Kidney (tissue), 14 donors: Measurements from ENCODE around the gene NTHL1. TPM values are rescaled to one million over a fixed set of nuclear protein-coding genes. Genes with fewer than 3 reads are reported as not detected.

ENCODE experiments used
- DNase-seq, 5 donors: peaks; one replicate each; pipeline ENCODE4 v3.0.0-alpha.2; 2013 to 2020
- FAIRE-seq: peaks from 2 replicates; lab custom pipeline; 2012; peaks lifted over from hg19 to GRCh38; lab: Jason Lieb, UNC
- H3K27ac ChIP-seq, 2 donors: one replicate each; pipeline ENCODE4 v1.7.0; 2013; ENCODE audit warnings: low read depth in 2 of 2, low read length in 2 of 2, inconsistent platforms in 1 of 2
- H3K27me3 ChIP-seq: one replicate; pipeline ENCODE4 v1.7.1; 2013; ENCODE audit warnings: low read length, inconsistent platforms; ENCODE audit not compliant: control insufficient read depth, insufficient read depth
- H3K36me3 ChIP-seq, 3 donors: one replicate each; pipeline versions ENCODE4 v1.7.0 to v1.7.1; 2013; ENCODE audit warnings: low read length in 3 of 3, control low read depth in 1 of 3, inconsistent platforms in 1 of 3; ENCODE audit not compliant: insufficient read depth in 3 of 3, control insufficient read depth in 2 of 3
- H3K4me1 ChIP-seq, 3 donors: one replicate each; pipeline versions ENCODE4 v1.7.0 to v1.7.1; 2013; ENCODE audit warnings: low read length in 3 of 3, inconsistent platforms in 1 of 3, low read depth in 1 of 3; ENCODE audit not compliant: control insufficient read depth in 2 of 3, insufficient read depth in 2 of 3
- H3K4me3 ChIP-seq, 3 donors: one replicate each; pipeline versions ENCODE4 v1.7.0 to v1.8.1; 2013; ENCODE audit warnings: low read length in 3 of 3, control low read depth in 1 of 3, inconsistent platforms in 1 of 3
- H3K9ac ChIP-seq, 3 donors: one replicate each; pipeline versions ENCODE4 v1.7.0 to v1.7.1; 2013; ENCODE audit warnings: low read length in 3 of 3, control low read depth in 1 of 3, inconsistent platforms in 1 of 3
- H3K9me3 ChIP-seq, 3 donors: one replicate each; pipeline versions ENCODE4 v1.7.0 to v1.7.1; 2013; ENCODE audit warnings: low read length in 3 of 3, control low read depth in 1 of 3, inconsistent platforms in 1 of 3; ENCODE audit not compliant: control insufficient read depth in 2 of 3, insufficient read depth in 1 of 3
- intact Hi-C: fragments of 100-400 bp; cut with DNase I; formaldehyde crosslinking; loops from one replicate; pipeline ENCODE4 v1.11.1; 2022
- polyA plus RNA-seq: library from polyadenylated mRNA; stranded (reverse); fragments of 350-450 nt; fragmentation: Illumina TruSeq; extraction: RNeasy Lipid Tissue Mini Kit (QIAGEN cat#74804); gene quantifications from one replicate; pipeline ENCODE4 v1.2.3, GENCODE V29; 2014; ENCODE audit warnings: low read depth, low replicate concordance; ENCODE audit not compliant: insufficient read depth
- total RNA-seq: library from RNA; stranded (reverse); fragmentation: NEBNext Ultra II Directional; extraction: Animal tissue kit (Norgen Biotek cat#: 25700); gene quantifications from one replicate; pipeline ENCODE4 v1.2.1, GENCODE V29; 2021
- TF ChIP-seq, protein P1 (sequence below): IDR thresholded peaks from 3 replicates; pipeline ENCODE4 v1.5.1; 2012; ENCODE audit warnings: mild to moderate bottlenecking, moderate library complexity, borderline replicate concordance; ENCODE audit not compliant: insufficient read depth; ENCODE audit errors: extremely low read depth
- donor health status: control.
- donor health status: control.
- donor health status: control.
- donor health status: control.
- donor health status: control.
- donor health status: DM: yes; HTN: yes; CAD: no.
- donor health status: Normal renal cell carcinoma (clear cell type).

NTHL1 gene
- total and polyA plus RNA-seq, 2 donors from 2014 or later: 15.3 to 36.0 TPM

DNA sequence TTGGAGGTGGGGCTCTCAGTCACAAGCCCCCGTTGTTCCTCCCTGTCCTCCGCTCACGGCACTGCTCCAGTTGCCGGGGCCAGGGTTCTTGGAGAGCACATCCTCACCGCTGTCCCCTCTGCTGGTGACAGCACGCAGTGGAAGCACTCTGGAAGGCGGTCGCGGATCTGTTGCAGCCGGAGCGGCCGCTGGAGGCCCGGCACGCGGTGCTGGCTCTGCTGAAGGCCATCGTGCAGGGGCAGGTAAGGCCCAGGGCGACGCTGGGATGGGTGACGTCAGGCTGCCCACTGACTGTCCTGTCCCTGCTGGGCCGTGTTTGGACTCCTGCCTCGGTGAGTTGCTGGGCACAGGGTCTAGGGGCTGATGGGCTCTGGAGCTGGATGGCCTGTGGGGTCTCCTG is 5.6 kb upstream of the NTHL1 start:
- TF ChIP-seq, protein P1, sequence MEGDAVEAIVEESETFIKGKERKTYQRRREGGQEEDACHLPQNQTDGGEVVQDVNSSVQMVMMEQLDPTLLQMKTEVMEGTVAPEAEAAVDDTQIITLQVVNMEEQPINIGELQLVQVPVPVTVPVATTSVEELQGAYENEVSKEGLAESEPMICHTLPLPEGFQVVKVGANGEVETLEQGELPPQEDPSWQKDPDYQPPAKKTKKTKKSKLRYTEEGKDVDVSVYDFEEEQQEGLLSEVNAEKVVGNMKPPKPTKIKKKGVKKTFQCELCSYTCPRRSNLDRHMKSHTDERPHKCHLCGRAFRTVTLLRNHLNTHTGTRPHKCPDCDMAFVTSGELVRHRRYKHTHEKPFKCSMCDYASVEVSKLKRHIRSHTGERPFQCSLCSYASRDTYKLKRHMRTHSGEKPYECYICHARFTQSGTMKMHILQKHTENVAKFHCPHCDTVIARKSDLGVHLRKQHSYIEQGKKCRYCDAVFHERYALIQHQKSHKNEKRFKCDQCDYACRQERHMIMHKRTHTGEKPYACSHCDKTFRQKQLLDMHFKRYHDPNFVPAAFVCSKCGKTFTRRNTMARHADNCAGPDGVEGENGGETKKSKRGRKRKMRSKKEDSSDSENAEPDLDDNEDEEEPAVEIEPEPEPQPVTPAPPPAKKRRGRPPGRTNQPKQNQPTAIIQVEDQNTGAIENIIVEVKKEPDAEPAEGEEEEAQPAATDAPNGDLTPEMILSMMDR: no peak
- Histone ChIP-seq H3K4me3 (no peak overlapping the region), H3K27ac (no peak overlapping the region), H3K4me1 (peaks cover 0 to 6% (median 0%) of the 10 kb centered on the region in 3 donors), H3K9ac (no peak overlapping the region), H3K27me3 (no peaks in the 10 kb centered on the region), H3K9me3 (no peaks in the 10 kb centered on the region), H3K36me3 (peaks cover 0 to 30% (median 23%) of the 10 kb centered on the region in 3 donors)
- FAIRE-seq (no peak), DNase-seq (no peak)
- intact Hi-C loops: no loop called here

- FAIRE-seq: no peak
- peaks cover 0 to 27% (median 4%) of the 10 kb centered on the region in 3 donors for H3K4me1 ChIP-seq
- peak overlapping the region in 1 of 2 donors; percentile 23 for H3K27ac ChIP-seq
- peak overlapping the region; percentile 80 to 94 (median 87) for H3K4me3 ChIP-seq
- peak overlapping the region; percentile 67 to 92 (median 67) for H3K9ac ChIP-seq
- no peaks in the 10 kb centered on the region for H3K27me3 ChIP-seq
- intact Hi-C loops: no loop called here
- TF ChIP-seq, protein P1: no peak
- no peaks in the 10 kb centered on the region for H3K9me3 ChIP-seq
- DNase-seq: no peak
- H3K36me3 ChIP-seq: peaks cover 0 to 15% (median 4%) of the 10 kb centered on the region in 3 donors
These were observed 496 bp upstream of the NTHL1 start for GRCh38 chr16:2048116-2048543.

GRCh38 chr16:2046893-2047329 is 723 bp downstream of the NTHL1 start:
- FAIRE-seq (no peak), DNase-seq (peak in 1 of 5 donors; percentile 72)
- H3K27me3 ChIP-seq: no peaks in the 10 kb centered on the region
- H3K4me3 ChIP-seq: peak overlapping the region; percentile 24 to 94 (median 44)
- TF ChIP-seq, protein P1: no peak
- peaks cover 0 to 29% (median 4%) of the 10 kb centered on the region in 3 donors for H3K4me1 ChIP-seq
- peak overlapping the region in 1 of 3 donors; percentile 55 for H3K9ac ChIP-seq
- peaks cover 0 to 6% (median 2%) of the 10 kb centered on the region in 3 donors for H3K36me3 ChIP-seq
- H3K9me3 ChIP-seq: no peaks in the 10 kb centered on the region
- H3K27ac ChIP-seq: no peak overlapping the region
- intact Hi-C loops: no loop called here
